DMS79 treated with DMSO at 0.1 percent for 48 hours (cell line): ENCODE results near the gene RANBP6.
"Not testable (repeated sequence)": the region's sequence is repeated elsewhere in the genome, so short reads cannot be mapped to it uniquely, and the experiment has no call there.

ENCODE experiments used
- DNase-seq: peaks from one replicate; lab custom pipeline; 2025; lab: John Stamatoyannopoulos, UW

Gene RANBP6

GRCh38 chr9:6015278-6016157, at the start of gene RANBP6:
TSS of gene RANBP6 (minus strand) at chr9:6015624. CDS start at chr9:6015607, 17 bp downstream.
- peak; percentile 87 for DNase-seq

GRCh38 chr9:6063146-6063545, 47.7 kb upstream of the RANBP6 start:
- DNase-seq = not testable (repeated sequence)

- DNase-seq = no peak
Observed at GRCh38 chr9:6055666-6056065, 40.2 kb upstream of the RANBP6 start.

- DNase-seq = peak; percentile 56
Observed at GRCh38 chr9:6055216-6055615, 39.8 kb upstream of the RANBP6 start.

GRCh38 chr9:6054280-6055099, 39.1 kb upstream of the RANBP6 start:
- peak; percentile 6 for DNase-seq

- no peak for DNase-seq
Observed at GRCh38 chr9:6052293-6052919, 37.0 kb upstream of the RANBP6 start.

GRCh38 chr9:6051511-6051950, 36.1 kb upstream of the RANBP6 start:
- no peak for DNase-seq

- DNase-seq = no peak
Observed at GRCh38 chr9:6049798-6050197, 34.4 kb upstream of the RANBP6 start.

- DNase-seq = no peak
Observed at GRCh38 chr9:6048039-6048438, 32.6 kb upstream of the RANBP6 start.

GRCh38 chr9:6047020-6047419, 31.6 kb upstream of the RANBP6 start:
- no peak for DNase-seq

GRCh38 chr9:6045364-6045763, 29.9 kb upstream of the RANBP6 start:
- no peak for DNase-seq

GRCh38 chr9:6040077-6040476, 24.7 kb upstream of the RANBP6 start:
- DNase-seq = no peak

GRCh38 chr9:6036391-6036790, 21.0 kb upstream of the RANBP6 start:
- no peak for DNase-seq

GRCh38 chr9:6034954-6035353, 19.5 kb upstream of the RANBP6 start:
- no peak for DNase-seq

GRCh38 chr9:6029604-6030274, 14.3 kb upstream of the RANBP6 start:
- DNase-seq = no peak

GRCh38 chr9:6024035-6024554, 8.7 kb upstream of the RANBP6 start:
- DNase-seq = no peak

- not testable (repeated sequence) for DNase-seq
Observed at GRCh38 chr9:6016975-6017374, 1.6 kb upstream of the RANBP6 start.

GRCh38 chr9:6014670-6015270, 654 bp downstream of the RANBP6 start:
- DNase-seq = no peak

- DNase-seq = peak; percentile 96
Observed at GRCh38 chr9:6008169-6008979, 7.0 kb downstream of the RANBP6 start.

- DNase-seq = peak; percentile 58
Observed at GRCh38 chr9:6007770-6008168, 7.7 kb downstream of the RANBP6 start.
